Spleen (tissue), 7 donors: ENCODE measurements around the gene PAPOLA.

Experiments used
- CTCF ChIP-seq, 11 experiments: fragments of 200-600 bp in 7 of 11; fragments of 450-650 bp in 4 of 11; sonication (generic) in 4 of 11; IDR thresholded peaks in 8 of 11; conservative IDR thresholded peaks in 3 of 11; 1 replicate in 7 of 11; 2 replicates in 4 of 11; pipeline versions ENCODE4 v1.4.0 to v1.8.0; 2016 to 2021; ENCODE audit warnings: antibody characterized with exemption in 11 of 11, inconsistent platforms in 4 of 11, mild to moderate bottlenecking in 1 of 11
- POLR2A ChIP-seq, 3 donors: fragments of 450-650 bp; IDR thresholded peaks; one replicate each; pipeline ENCODE4 v1.5.1; 2017; ENCODE audit warnings: antibody characterized with exemption in 3 of 3, mild to moderate bottlenecking in 1 of 3
- POLR2AphosphoS5 ChIP-seq, 3 donors: sonication (generic); formaldehyde crosslinking; IDR thresholded peaks; one replicate each; pipeline ENCODE4 v1.5.1; 2017; ENCODE audit warnings: antibody characterized with exemption in 3 of 3
- donor health status: DM: no; HTN: no; CAD: no; lungs with moderate emphysema.
- donor health status: DM: no; HTN: no; CAD: no.
- donor health status: DM: no; HTN: no; CAD: no.

GRCh38 chr14:96614481-96614881 lies 112.3 kb downstream of the PAPOLA start:
- TF ChIP-seq CTCF (IDR thresholded peaks at IDR 0.05 in 8 of 11, conservative IDR thresholded peaks at IDR 0.05 in 3 of 11) = no peak
- no peak for TF ChIP-seq POLR2A (IDR thresholded peaks at IDR 0.05)
- TF ChIP-seq POLR2AphosphoS5 (IDR thresholded peaks at IDR 0.05) = no peak
